Keratinocyte (primary cell): ENCODE results near the gene ESD.

Experiments
- EZH2 ChIP-seq: IDR thresholded peaks from one replicate; pipeline ENCODE4 v1.6.1; 2012; ENCODE audit warnings: inconsistent platforms, mild to moderate bottlenecking, low read length, moderate library complexity
- TF ChIP-seq, protein P1 (sequence below), 3 experiments: IDR thresholded peaks in 1 of 3; conservative IDR thresholded peaks in 1 of 3; optimal IDR thresholded peaks in 1 of 3; 2 replicates in 2 of 3; 3 replicates in 1 of 3; pipeline versions ENCODE3 to v1.5.1; 2011; ENCODE audit warnings: low read length in 3 of 3, mild to moderate bottlenecking in 3 of 3, moderate library complexity in 2 of 3, control low read depth in 1 of 3, inconsistent platforms in 1 of 3; ENCODE audit not compliant: insufficient read depth in 2 of 3; ENCODE audit errors: extremely low read depth in 1 of 3

GRCh38 chr13:46759846-46760245 is 37.1 kb downstream of the ESD start:
- TF ChIP-seq, protein P1, sequence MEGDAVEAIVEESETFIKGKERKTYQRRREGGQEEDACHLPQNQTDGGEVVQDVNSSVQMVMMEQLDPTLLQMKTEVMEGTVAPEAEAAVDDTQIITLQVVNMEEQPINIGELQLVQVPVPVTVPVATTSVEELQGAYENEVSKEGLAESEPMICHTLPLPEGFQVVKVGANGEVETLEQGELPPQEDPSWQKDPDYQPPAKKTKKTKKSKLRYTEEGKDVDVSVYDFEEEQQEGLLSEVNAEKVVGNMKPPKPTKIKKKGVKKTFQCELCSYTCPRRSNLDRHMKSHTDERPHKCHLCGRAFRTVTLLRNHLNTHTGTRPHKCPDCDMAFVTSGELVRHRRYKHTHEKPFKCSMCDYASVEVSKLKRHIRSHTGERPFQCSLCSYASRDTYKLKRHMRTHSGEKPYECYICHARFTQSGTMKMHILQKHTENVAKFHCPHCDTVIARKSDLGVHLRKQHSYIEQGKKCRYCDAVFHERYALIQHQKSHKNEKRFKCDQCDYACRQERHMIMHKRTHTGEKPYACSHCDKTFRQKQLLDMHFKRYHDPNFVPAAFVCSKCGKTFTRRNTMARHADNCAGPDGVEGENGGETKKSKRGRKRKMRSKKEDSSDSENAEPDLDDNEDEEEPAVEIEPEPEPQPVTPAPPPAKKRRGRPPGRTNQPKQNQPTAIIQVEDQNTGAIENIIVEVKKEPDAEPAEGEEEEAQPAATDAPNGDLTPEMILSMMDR (optimal IDR thresholded peaks at IDR 0.05 in 1 of 3, IDR thresholded peaks at IDR 0.05 in 1 of 3, conservative IDR thresholded peaks at IDR 0.05 in 1 of 3; ENCODE audit: extremely low read depth in 1 of 3, insufficient read depth in 2 of 3, low read length in 3 of 3), result no peak
- no peak for TF ChIP-seq EZH2
